ENCODE results near the gene TTC7B.

DNA sequence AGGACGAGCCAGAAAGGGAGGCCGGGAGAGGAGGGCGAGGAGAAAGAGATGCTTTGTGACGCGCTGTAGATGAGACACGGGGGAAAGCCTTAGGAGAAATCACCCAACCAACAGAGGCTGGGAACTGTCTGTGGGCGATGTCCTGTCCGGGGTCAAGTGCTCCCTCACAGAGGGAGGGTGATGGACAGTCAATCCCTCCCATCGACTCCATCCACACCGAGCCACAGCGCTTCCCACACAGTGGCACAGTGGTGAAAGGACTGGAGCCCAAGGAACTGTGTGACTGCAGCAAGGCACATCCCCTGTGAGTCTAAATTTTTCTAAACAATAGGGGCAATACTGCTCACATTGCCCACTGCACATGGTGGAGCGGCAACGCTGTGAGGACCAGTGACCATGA is 89.1 kb downstream of the TTC7B start:
- TF ChIP-seq CTCF (IDR thresholded peaks at IDR 0.05; ENCODE audit: poor library complexity, severe bottlenecking) (no peak), EZH2 (IDR thresholded peaks at IDR 0.05; ENCODE audit: borderline replicate concordance, insufficient read depth, low read length, poor library complexity, severe bottlenecking) (no peak), EP300 (conservative IDR thresholded peaks at IDR 0.05; ENCODE audit: poor library complexity, severe bottlenecking) (no peak), POLR2AphosphoS5 (IDR thresholded peaks at IDR 0.05) (no peak), TAF1 (IDR thresholded peaks at IDR 0.05; ENCODE audit: low read depth) (no peak), SMC3 (conservative IDR thresholded peaks at IDR 0.05; ENCODE audit: poor library complexity) (no peak), MXI1 (conservative IDR thresholded peaks at IDR 0.05; ENCODE audit: poor library complexity, severe bottlenecking) (no peak)
- TF ChIP-seq, protein P1, sequence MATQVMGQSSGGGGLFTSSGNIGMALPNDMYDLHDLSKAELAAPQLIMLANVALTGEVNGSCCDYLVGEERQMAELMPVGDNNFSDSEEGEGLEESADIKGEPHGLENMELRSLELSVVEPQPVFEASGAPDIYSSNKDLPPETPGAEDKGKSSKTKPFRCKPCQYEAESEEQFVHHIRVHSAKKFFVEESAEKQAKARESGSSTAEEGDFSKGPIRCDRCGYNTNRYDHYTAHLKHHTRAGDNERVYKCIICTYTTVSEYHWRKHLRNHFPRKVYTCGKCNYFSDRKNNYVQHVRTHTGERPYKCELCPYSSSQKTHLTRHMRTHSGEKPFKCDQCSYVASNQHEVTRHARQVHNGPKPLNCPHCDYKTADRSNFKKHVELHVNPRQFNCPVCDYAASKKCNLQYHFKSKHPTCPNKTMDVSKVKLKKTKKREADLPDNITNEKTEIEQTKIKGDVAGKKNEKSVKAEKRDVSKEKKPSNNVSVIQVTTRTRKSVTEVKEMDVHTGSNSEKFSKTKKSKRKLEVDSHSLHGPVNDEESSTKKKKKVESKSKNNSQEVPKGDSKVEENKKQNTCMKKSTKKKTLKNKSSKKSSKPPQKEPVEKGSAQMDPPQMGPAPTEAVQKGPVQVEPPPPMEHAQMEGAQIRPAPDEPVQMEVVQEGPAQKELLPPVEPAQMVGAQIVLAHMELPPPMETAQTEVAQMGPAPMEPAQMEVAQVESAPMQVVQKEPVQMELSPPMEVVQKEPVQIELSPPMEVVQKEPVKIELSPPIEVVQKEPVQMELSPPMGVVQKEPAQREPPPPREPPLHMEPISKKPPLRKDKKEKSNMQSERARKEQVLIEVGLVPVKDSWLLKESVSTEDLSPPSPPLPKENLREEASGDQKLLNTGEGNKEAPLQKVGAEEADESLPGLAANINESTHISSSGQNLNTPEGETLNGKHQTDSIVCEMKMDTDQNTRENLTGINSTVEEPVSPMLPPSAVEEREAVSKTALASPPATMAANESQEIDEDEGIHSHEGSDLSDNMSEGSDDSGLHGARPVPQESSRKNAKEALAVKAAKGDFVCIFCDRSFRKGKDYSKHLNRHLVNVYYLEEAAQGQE (IDR thresholded peaks at IDR 0.05; ENCODE audit: borderline replicate concordance) = no peak
